NOMO-1 treated with DMSO at 0.1 percent for 48 hours (cell line): ENCODE results near the gene LCTL.
A peak's percentile ranks its signal among the peaks of the same experiment; 100 is the strongest.

Experiments used
- DNase-seq: peaks from one replicate; lab custom pipeline; 2025; ENCODE audit not compliant: unreplicated experiment; lab: John Stamatoyannopoulos, UW

The LCTL gene

GRCh38 chr15:66565141-66565641 lies 607 bp downstream of the LCTL start:
- DNase-seq = no peak

GRCh38 chr15:66564136-66565041 lies 1.4 kb downstream of the LCTL start:
- DNase-seq = no peak

GRCh38 chr15:66563566-66564110 lies 2.2 kb downstream of the LCTL start:
- no peak for DNase-seq

GRCh38 chr15:66563126-66563525 lies 2.7 kb downstream of the LCTL start:
- DNase-seq = no peak

GRCh38 chr15:66560856-66561525 lies 4.8 kb downstream of the LCTL start:
- no peak for DNase-seq

- no peak for DNase-seq
Measured at GRCh38 chr15:66558271-66558670, 7.5 kb downstream of the LCTL start.

- DNase-seq = no peak
Measured at GRCh38 chr15:66555685-66556084, 10.1 kb downstream of the LCTL start.

GRCh38 chr15:66545255-66545654 lies 20.5 kb downstream of the LCTL start:
- no peak for DNase-seq

GRCh38 chr15:66542896-66543295 lies 22.9 kb downstream of the LCTL start:
- DNase-seq = no peak

- no peak for DNase-seq
Measured at GRCh38 chr15:66535056-66535455, 30.7 kb downstream of the LCTL start.

- no peak for DNase-seq
Measured at GRCh38 chr15:66524838-66525237, 41.0 kb downstream of the LCTL start.

- DNase-seq = no peak
Measured at GRCh38 chr15:66523926-66524325, 41.9 kb downstream of the LCTL start.

GRCh38 chr15:66515901-66516322 lies 49.9 kb downstream of the LCTL start:
- DNase-seq = no peak

GRCh38 chr15:66514586-66514985 lies 51.2 kb downstream of the LCTL start:
- DNase-seq = no peak

GRCh38 chr15:66508293-66508883 lies 57.4 kb downstream of the LCTL start:
- no peak for DNase-seq

- no peak for DNase-seq
Measured at GRCh38 chr15:66505818-66506217, 60.0 kb downstream of the LCTL start.

GRCh38 chr15:66505430-66505811 lies 60.4 kb downstream of the LCTL start:
- peak; percentile 28 for DNase-seq

GRCh38 chr15:66504563-66505429 lies 61.0 kb downstream of the LCTL start, which contains the start of the genes RPL4 and ZWILCH:
TSS of gene RPL4 (minus strand) at chr15:66504855. CDS start at chr15:66504790, 65 bp downstream.
TSS of gene ZWILCH (plus strand) at chr15:66505326. CDS start at chr15:66505339, 13 bp downstream.
- DNase-seq = peak; percentile 84

- no peak for DNase-seq
Measured at GRCh38 chr15:66503780-66504562, 61.8 kb downstream of the LCTL start.
